ENCODE results near the gene OLIG2. TPM values are rescaled to one million over a fixed set of nuclear protein-coding genes. Genes with fewer than 3 reads are reported as not detected.
A peak's percentile ranks its signal among the peaks of the same experiment; 100 is the strongest.

The OLIG2 gene
- total RNA-seq, 1 donor from 2014 or later, result 2.5 TPM

GRCh38 chr21:32991361-32991760 is 34.4 kb upstream of the OLIG2 start:
- Histone ChIP-seq H3K9me3 (ENCODE audit: insufficient read depth, low read depth, low read length) (no peaks in the 10 kb centered on the region), H3K4me2 (ENCODE audit: low read length) (no peak overlapping the region), H3K27me3 (ENCODE audit: insufficient read depth, low read length) (peaks cover 25% of the 10 kb centered on the region), H3K27ac (ENCODE audit: low read depth, low read length) (no peak overlapping the region), H2AFZ (ENCODE audit: low read depth, low read length) (no peak overlapping the region), H3K4me3 (ENCODE audit: insufficient read depth, low read depth, low read length) (no peak overlapping the region), H3K36me3 (ENCODE audit: insufficient read depth, low read length) (no peaks in the 10 kb centered on the region), H4K20me1 (ENCODE audit: insufficient read depth, low read length) (no peaks in the 10 kb centered on the region), H3K4me1 (ENCODE audit: insufficient read depth, low read length) (no peaks in the 10 kb centered on the region), H3K79me2 (ENCODE audit: insufficient read depth, low read length) (no peaks in the 10 kb centered on the region), H3K9ac (ENCODE audit: low read length) (no peak overlapping the region)
- Mint-ChIP-seq H3K4me1 (ENCODE audit: low read depth, unreplicated experiment) (no peaks in the 10 kb centered on the region), H3K27ac (ENCODE audit: unreplicated experiment) (no peak overlapping the region), H3K4me3 (ENCODE audit: unreplicated experiment) (no peak overlapping the region), H3K36me3 (ENCODE audit: low read depth, unreplicated experiment) (no peaks in the 10 kb centered on the region), H3K27me3 (ENCODE audit: low read depth, unreplicated experiment) (peaks cover 15% of the 10 kb centered on the region), H3K9me3 (ENCODE audit: unreplicated experiment) (no peaks in the 10 kb centered on the region)
- DNase-seq (ENCODE audit: low read depth), result no peak
- FAIRE-seq, result no peak
- TF ChIP-seq CTCF (IDR thresholded peaks at IDR 0.05; ENCODE audit: insufficient read depth, low read depth, low read length) (no peak), EZH2 (IDR thresholded peaks at IDR 0.05; ENCODE audit: insufficient read depth, low read length) (no peak)

- no peak for DNase-seq (ENCODE audit: low read depth)
- Mint-ChIP-seq H3K36me3 (ENCODE audit: low read depth, unreplicated experiment) (no peaks in the 10 kb centered on the region), H3K4me3 (ENCODE audit: unreplicated experiment) (no peak overlapping the region), H3K9me3 (ENCODE audit: unreplicated experiment) (peaks cover 4% of the 10 kb centered on the region), H3K4me1 (ENCODE audit: low read depth, unreplicated experiment) (no peaks in the 10 kb centered on the region), H3K27ac (ENCODE audit: unreplicated experiment) (no peak overlapping the region), H3K27me3 (ENCODE audit: low read depth, unreplicated experiment) (peaks cover 18% of the 10 kb centered on the region)
- Histone ChIP-seq H3K4me3 (ENCODE audit: insufficient read depth, low read depth, low read length) (no peak overlapping the region), H3K4me1 (ENCODE audit: insufficient read depth, low read length) (no peaks in the 10 kb centered on the region), H3K9me3 (ENCODE audit: insufficient read depth, low read depth, low read length) (peaks cover 2% of the 10 kb centered on the region), H3K27ac (ENCODE audit: low read depth, low read length) (no peak overlapping the region), H2AFZ (ENCODE audit: low read depth, low read length) (no peak overlapping the region), H3K9ac (ENCODE audit: low read length) (no peak overlapping the region), H3K27me3 (ENCODE audit: insufficient read depth, low read length) (peaks cover 28% of the 10 kb centered on the region), H3K79me2 (ENCODE audit: insufficient read depth, low read length) (no peaks in the 10 kb centered on the region), H3K4me2 (ENCODE audit: low read length) (no peak overlapping the region), H3K36me3 (ENCODE audit: insufficient read depth, low read length) (no peaks in the 10 kb centered on the region), H4K20me1 (ENCODE audit: insufficient read depth, low read length) (no peaks in the 10 kb centered on the region)
- TF ChIP-seq EZH2 (IDR thresholded peaks at IDR 0.05; ENCODE audit: insufficient read depth, low read length) (no peak), CTCF (IDR thresholded peaks at IDR 0.05; ENCODE audit: insufficient read depth, low read depth, low read length) (no peak)
- no peak for FAIRE-seq
Measured at GRCh38 chr21:32993894-32994293, 31.8 kb upstream of the OLIG2 start.

- no peaks in the 10 kb centered on the region for H3K4me1 Mint-ChIP-seq (ENCODE audit: low read depth, unreplicated experiment)
- no peak overlapping the region for H3K9ac ChIP-seq (ENCODE audit: low read length)
- H4K20me1 ChIP-seq (ENCODE audit: insufficient read depth, low read length), result no peaks in the 10 kb centered on the region
- DNase-seq (ENCODE audit: low read depth) (no peak), FAIRE-seq (no peak)
- H3K4me1 ChIP-seq (ENCODE audit: insufficient read depth, low read length), result no peaks in the 10 kb centered on the region
- no peak overlapping the region for H3K27ac Mint-ChIP-seq (ENCODE audit: unreplicated experiment)
- peaks cover 4% of the 10 kb centered on the region for H3K9me3 Mint-ChIP-seq (ENCODE audit: unreplicated experiment)
- H3K36me3 ChIP-seq (ENCODE audit: insufficient read depth, low read length), result no peaks in the 10 kb centered on the region
- H3K4me3 Mint-ChIP-seq (ENCODE audit: unreplicated experiment), result no peak overlapping the region
- TF ChIP-seq EZH2 (IDR thresholded peaks at IDR 0.05; ENCODE audit: insufficient read depth, low read length), result no peak
- TF ChIP-seq CTCF (IDR thresholded peaks at IDR 0.05; ENCODE audit: insufficient read depth, low read depth, low read length), result peak; percentile 21
- H3K4me2 ChIP-seq (ENCODE audit: low read length), result no peak overlapping the region
- no peak overlapping the region for H3K27ac ChIP-seq (ENCODE audit: low read depth, low read length)
- peaks cover 18% of the 10 kb centered on the region for H3K27me3 Mint-ChIP-seq (ENCODE audit: low read depth, unreplicated experiment)
- H3K36me3 Mint-ChIP-seq (ENCODE audit: low read depth, unreplicated experiment), result no peaks in the 10 kb centered on the region
- no peaks in the 10 kb centered on the region for H3K79me2 ChIP-seq (ENCODE audit: insufficient read depth, low read length)
- H3K27me3 ChIP-seq (ENCODE audit: insufficient read depth, low read length), result peaks cover 28% of the 10 kb centered on the region
- peaks cover 2% of the 10 kb centered on the region for H3K9me3 ChIP-seq (ENCODE audit: insufficient read depth, low read depth, low read length)
- no peak overlapping the region for H2AFZ ChIP-seq (ENCODE audit: low read depth, low read length)
- no peak overlapping the region for H3K4me3 ChIP-seq (ENCODE audit: insufficient read depth, low read depth, low read length)
Measured at GRCh38 chr21:32994305-32994704, 31.4 kb upstream of the OLIG2 start.
